Measurements from ENCODE around the gene FDXR. TPM values are rescaled to one million over a fixed set of nuclear protein-coding genes. Genes with fewer than 3 reads are reported as not detected.

Gene FDXR
- total RNA-seq, 1 donor: 23.5 TPM

DNA sequence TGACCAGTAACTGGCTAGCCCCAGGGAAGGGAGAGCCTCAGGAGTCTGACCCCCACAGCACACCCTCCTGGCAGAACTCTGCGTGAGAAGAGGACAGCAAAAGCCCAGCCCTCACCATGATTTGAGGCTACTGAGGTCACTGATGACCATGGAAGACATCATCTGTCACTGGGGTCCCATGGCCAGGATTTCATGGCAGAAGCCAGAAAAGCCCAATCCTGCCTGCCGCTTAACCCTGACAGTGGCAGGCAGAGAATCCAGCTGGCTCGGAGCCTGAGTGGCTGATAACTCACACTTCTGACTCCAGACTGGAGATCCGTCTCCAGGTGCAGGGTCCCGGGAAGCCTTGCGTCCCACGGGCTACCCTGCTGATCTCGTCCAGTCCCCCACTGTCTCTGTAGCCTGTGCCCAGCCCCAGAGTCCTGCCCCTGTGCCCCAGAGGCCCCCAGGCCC is 30.6 kb downstream of the FDXR start:
- Histone ChIP-seq H3K79me2 (ENCODE audit: insufficient read depth, low read length) (no peaks in the 10 kb centered on the region), H4K20me1 (ENCODE audit: insufficient read depth, low read length) (no peaks in the 10 kb centered on the region), H3K9me3 (ENCODE audit: low read depth, low read length) (no peaks in the 10 kb centered on the region), H3K4me1 (ENCODE audit: insufficient read depth, low read length) (peaks cover 4% of the 10 kb centered on the region), H3K27ac (ENCODE audit: low read depth, low read length) (no peak overlapping the region), H3K36me3 (ENCODE audit: insufficient read depth, low read length) (no peaks in the 10 kb centered on the region), H3K4me2 (ENCODE audit: insufficient read depth, low read length) (peak overlapping the region; percentile 65), H3K27me3 (ENCODE audit: insufficient read depth, low read length) (no peaks in the 10 kb centered on the region), H2AFZ (ENCODE audit: low read length) (peak overlapping the region; percentile 29), H3K4me3 (ENCODE audit: insufficient read depth, low read length) (peak overlapping the region; percentile 64)
- no peak for DNase-seq (ENCODE audit: insufficient read length, low spot score, missing footprints)
- TF ChIP-seq, protein P1, sequence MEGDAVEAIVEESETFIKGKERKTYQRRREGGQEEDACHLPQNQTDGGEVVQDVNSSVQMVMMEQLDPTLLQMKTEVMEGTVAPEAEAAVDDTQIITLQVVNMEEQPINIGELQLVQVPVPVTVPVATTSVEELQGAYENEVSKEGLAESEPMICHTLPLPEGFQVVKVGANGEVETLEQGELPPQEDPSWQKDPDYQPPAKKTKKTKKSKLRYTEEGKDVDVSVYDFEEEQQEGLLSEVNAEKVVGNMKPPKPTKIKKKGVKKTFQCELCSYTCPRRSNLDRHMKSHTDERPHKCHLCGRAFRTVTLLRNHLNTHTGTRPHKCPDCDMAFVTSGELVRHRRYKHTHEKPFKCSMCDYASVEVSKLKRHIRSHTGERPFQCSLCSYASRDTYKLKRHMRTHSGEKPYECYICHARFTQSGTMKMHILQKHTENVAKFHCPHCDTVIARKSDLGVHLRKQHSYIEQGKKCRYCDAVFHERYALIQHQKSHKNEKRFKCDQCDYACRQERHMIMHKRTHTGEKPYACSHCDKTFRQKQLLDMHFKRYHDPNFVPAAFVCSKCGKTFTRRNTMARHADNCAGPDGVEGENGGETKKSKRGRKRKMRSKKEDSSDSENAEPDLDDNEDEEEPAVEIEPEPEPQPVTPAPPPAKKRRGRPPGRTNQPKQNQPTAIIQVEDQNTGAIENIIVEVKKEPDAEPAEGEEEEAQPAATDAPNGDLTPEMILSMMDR (IDR thresholded peaks at IDR 0.05; ENCODE audit: extremely low read depth, low read depth, low read length): no peak

DNA sequence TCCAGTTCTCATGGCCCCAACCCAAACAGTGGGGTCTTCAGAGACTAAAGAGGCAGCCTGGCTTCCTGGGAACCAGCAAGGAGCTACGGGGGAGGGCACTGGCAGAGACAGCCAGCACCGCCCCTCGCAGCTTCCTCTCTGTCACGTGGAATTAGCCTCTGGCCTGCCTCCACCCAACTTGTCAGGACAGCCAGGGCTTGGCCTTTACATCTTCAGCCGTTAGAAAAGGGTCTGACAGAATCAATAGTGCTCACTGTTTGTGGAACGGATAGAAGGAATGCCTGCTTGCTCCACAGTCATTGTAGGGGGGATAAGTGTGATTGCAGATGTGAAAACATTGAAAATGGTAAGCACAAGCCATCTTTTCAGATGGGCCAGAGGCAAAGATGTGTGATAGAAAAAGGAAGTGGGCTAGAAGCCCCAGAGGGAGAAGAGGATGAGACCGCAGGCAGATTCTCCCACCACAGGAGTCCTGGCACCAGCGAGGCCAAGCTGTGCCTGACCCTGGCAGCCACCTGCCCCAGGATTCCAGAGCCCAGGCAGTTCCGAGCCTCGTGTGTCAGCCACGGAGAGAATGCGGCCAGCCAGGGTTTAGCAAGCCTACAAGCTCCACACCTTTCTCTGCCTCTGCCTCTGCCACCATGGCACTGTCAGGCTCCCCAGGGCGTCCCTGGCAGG is 31.7 kb downstream of the FDXR start:
- Histone ChIP-seq H3K79me2 (ENCODE audit: insufficient read depth, low read length) (no peaks in the 10 kb centered on the region), H3K4me3 (ENCODE audit: insufficient read depth, low read length) (no peak overlapping the region), H4K20me1 (ENCODE audit: insufficient read depth, low read length) (no peaks in the 10 kb centered on the region), H3K4me2 (ENCODE audit: insufficient read depth, low read length) (no peak overlapping the region), H3K4me1 (ENCODE audit: insufficient read depth, low read length) (peaks cover 4% of the 10 kb centered on the region), H2AFZ (ENCODE audit: low read length) (no peak overlapping the region), H3K9me3 (ENCODE audit: low read depth, low read length) (no peaks in the 10 kb centered on the region), H3K36me3 (ENCODE audit: insufficient read depth, low read length) (no peaks in the 10 kb centered on the region), H3K27me3 (ENCODE audit: insufficient read depth, low read length) (no peaks in the 10 kb centered on the region), H3K27ac (ENCODE audit: low read depth, low read length) (no peak overlapping the region)
- DNase-seq (ENCODE audit: insufficient read length, low spot score, missing footprints): peak; percentile 96
- TF ChIP-seq, protein P1 (IDR thresholded peaks at IDR 0.05; ENCODE audit: extremely low read depth, low read depth, low read length): no peak

DNA sequence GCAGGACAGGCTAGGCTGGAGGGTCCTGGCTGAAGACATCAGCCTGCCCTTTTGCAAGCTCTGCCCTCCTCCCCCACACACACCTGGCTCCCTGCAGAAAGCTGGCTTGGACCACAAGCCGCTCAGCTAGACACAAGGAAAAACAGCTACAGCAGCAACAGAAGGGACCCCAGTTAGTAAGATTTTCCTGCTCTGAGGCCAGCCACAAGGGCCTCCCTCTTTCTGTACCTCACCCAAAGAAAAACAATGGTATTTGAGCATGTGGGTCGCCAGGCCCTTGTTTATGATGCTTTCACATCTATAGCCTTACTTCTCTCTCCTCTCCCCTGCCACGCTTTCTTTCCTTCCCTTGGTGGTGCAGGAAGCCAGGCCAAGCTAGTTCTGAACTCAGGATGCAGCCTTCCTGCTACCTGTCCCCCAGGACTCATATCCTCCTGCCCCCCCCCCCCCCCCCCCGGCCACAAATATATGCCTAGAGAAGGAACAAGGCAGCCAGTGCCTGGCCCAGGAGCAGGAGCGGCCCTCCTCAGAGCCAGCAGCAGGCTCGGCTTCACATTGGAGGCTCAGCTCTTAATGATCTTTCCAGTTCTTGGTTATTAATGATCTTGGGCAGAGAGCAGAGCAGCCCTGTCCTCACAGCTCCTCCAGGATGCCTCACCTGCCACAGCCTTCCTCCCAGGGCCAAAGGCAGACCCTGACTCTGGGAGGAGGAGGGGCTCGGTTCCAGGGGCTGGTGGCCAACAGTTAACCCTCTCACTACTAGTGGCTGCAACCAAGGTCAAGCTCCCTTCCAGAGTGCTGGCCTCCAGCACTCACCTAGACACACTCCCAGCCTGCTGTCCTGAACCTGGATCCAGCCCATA is 32.6 kb downstream of the FDXR start:
- no peak for DNase-seq (ENCODE audit: insufficient read length, low spot score, missing footprints)
- Histone ChIP-seq H3K4me3 (ENCODE audit: insufficient read depth, low read length) (no peak overlapping the region), H3K27ac (ENCODE audit: low read depth, low read length) (no peak overlapping the region), H3K27me3 (ENCODE audit: insufficient read depth, low read length) (no peaks in the 10 kb centered on the region), H4K20me1 (ENCODE audit: insufficient read depth, low read length) (no peaks in the 10 kb centered on the region), H3K9me3 (ENCODE audit: low read depth, low read length) (no peaks in the 10 kb centered on the region), H3K79me2 (ENCODE audit: insufficient read depth, low read length) (no peaks in the 10 kb centered on the region), H3K4me1 (ENCODE audit: insufficient read depth, low read length) (peaks cover 4% of the 10 kb centered on the region), H3K4me2 (ENCODE audit: insufficient read depth, low read length) (no peak overlapping the region), H2AFZ (ENCODE audit: low read length) (no peak overlapping the region), H3K36me3 (ENCODE audit: insufficient read depth, low read length) (no peaks in the 10 kb centered on the region)
- TF ChIP-seq, protein P1 (IDR thresholded peaks at IDR 0.05; ENCODE audit: extremely low read depth, low read depth, low read length): no peak

DNA sequence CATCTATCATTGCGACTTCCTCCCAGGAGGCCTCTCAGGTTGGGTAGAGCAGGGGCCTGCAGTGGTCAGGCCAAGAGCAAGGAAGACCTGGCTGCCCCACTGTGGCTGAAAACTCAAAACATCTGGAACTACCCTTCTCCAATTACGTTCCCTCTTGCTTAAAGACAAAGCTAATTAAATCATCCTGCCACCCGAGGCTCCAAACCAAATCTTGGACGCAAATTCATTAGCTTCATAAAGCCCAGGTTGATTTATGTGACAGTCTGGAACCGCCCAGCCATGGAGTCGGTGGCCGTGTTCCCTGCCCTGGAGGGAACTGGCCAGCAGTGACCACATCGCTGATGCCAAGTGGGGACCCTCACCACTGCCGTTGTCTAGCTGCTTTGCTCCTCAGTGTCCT is 34.5 kb downstream of the FDXR start:
- DNase-seq (ENCODE audit: insufficient read length, low spot score, missing footprints): no peak
- TF ChIP-seq, protein P1 (IDR thresholded peaks at IDR 0.05; ENCODE audit: extremely low read depth, low read depth, low read length): no peak
- H3K79me2 ChIP-seq (ENCODE audit: insufficient read depth, low read length): no peaks in the 10 kb centered on the region
- H2AFZ ChIP-seq (ENCODE audit: low read length): no peak overlapping the region
- peaks cover 6% of the 10 kb centered on the region for H3K4me1 ChIP-seq (ENCODE audit: insufficient read depth, low read length)
- H3K27me3 ChIP-seq (ENCODE audit: insufficient read depth, low read length): no peaks in the 10 kb centered on the region
- peaks cover 8% of the 10 kb centered on the region for H4K20me1 ChIP-seq (ENCODE audit: insufficient read depth, low read length)
- H3K4me3 ChIP-seq (ENCODE audit: insufficient read depth, low read length): no peak overlapping the region
- no peaks in the 10 kb centered on the region for H3K36me3 ChIP-seq (ENCODE audit: insufficient read depth, low read length)
- H3K4me2 ChIP-seq (ENCODE audit: insufficient read depth, low read length): no peak overlapping the region
- no peaks in the 10 kb centered on the region for H3K9me3 ChIP-seq (ENCODE audit: low read depth, low read length)
- no peak overlapping the region for H3K27ac ChIP-seq (ENCODE audit: low read depth, low read length)

Data from osteoblast (primary cell).